Stimulated activated CD4-positive, alpha-beta T cell treated with anti-CD3 and anti-CD28 coated beads, Interleukin-1b, Interleukin-23, amount 100 ng/mL, for 24 hours (primary cell): ENCODE results near the gene CPXM1.

Source experiments
- DNase-seq, 4 experiments: peaks; one replicate each; pipeline ENCODE4 v3.0.0-alpha.2; 2020; ENCODE audit warnings: low read depth in 4 of 4, low spot score in 1 of 4

CPXM1 gene

GRCh38 chr20:2750491-2751251 is 49.8 kb downstream of the CPXM1 start:
- DNase-seq: no peak

GRCh38 chr20:2749951-2750490 is 50.4 kb downstream of the CPXM1 start:
- DNase-seq: no peak

GRCh38 chr20:2749343-2749950 is 51.0 kb downstream of the CPXM1 start:
- no peak for DNase-seq

GRCh38 chr20:2748551-2749342 is 51.7 kb downstream of the CPXM1 start:
- DNase-seq: no peak

GRCh38 chr20:2747676-2748235 is 52.7 kb downstream of the CPXM1 start:
- DNase-seq: no peak

GRCh38 chr20:2746636-2747265 is 53.7 kb downstream of the CPXM1 start:
- no peak for DNase-seq

GRCh38 chr20:2745936-2746635 is 54.3 kb downstream of the CPXM1 start:
- DNase-seq: no peak

- DNase-seq: no peak
Observed at GRCh38 chr20:2745060-2745910, 55.1 kb downstream of the CPXM1 start.
